Heart left ventricle (tissue), 16 donors: Measurements from ENCODE around the gene DDAH2. TPM values are rescaled to one million over a fixed set of nuclear protein-coding genes. Genes with fewer than 3 reads are reported as not detected.

Source experiments
- ATAC-seq, 4 donors: fragments of 200-7000 bp; cut with Tn5 transposase; one replicate each; pipeline ENCODE4 v1.9.1; 2020 to 2022; ENCODE audit warnings: moderate library complexity in 4 of 4, mild to moderate bottlenecking in 3 of 4, moderate number of reproducible peaks in 1 of 4
- DNase-seq, 5 donors: peaks; one replicate each; pipeline ENCODE4 v3.0.0-alpha.2; 2020
- H3K27ac ChIP-seq, 12 donors: fragments of 200-600 bp; sonication (generic) in 4 of 12; one replicate each; pipeline versions ENCODE4 v1.5.0 to v1.8.0; 2016 to 2022; ENCODE audit warnings: mild to moderate bottlenecking in 2 of 12
- H3K27me3 ChIP-seq, 9 donors: fragments of 200-600 bp; sonication (generic) in 2 of 9; one replicate each; pipeline versions ENCODE4 v1.5.1 to v1.8.0; 2016 to 2022; ENCODE audit warnings: mild to moderate bottlenecking in 3 of 9
- H3K36me3 ChIP-seq, 9 donors: fragments of 200-600 bp; sonication (generic) in 2 of 9; one replicate each; pipeline versions ENCODE4 v1.5.0 to v1.8.0; 2018 to 2022; ENCODE audit warnings: mild to moderate bottlenecking in 2 of 9
- H3K4me1 ChIP-seq, 12 donors: fragments of 200-600 bp; sonication (generic) in 4 of 12; one replicate each; pipeline versions ENCODE4 v1.5.0 to v1.8.0; 2016 to 2022; ENCODE audit warnings: mild to moderate bottlenecking in 3 of 12
- H3K4me3 ChIP-seq, 12 donors: fragments of 200-600 bp; sonication (generic) in 4 of 12; one replicate each; pipeline versions ENCODE4 v1.5.0 to v1.8.0; 2017 to 2022; ENCODE audit warnings: mild to moderate bottlenecking in 9 of 12, moderate library complexity in 4 of 12
- H3K9me3 ChIP-seq, 12 donors: fragments of 200-600 bp; sonication (generic) in 4 of 12; one replicate each; pipeline versions ENCODE4 v1.5.0 to v1.8.0; 2016 to 2022; ENCODE audit warnings: mild to moderate bottlenecking in 1 of 12
- POLR2A ChIP-seq, 2 donors: fragments of 450-650 bp; IDR thresholded peaks; one replicate each; pipeline ENCODE4 v1.6.1; 2017; ENCODE audit warnings: antibody characterized with exemption in 2 of 2, mild to moderate bottlenecking in 2 of 2, moderate library complexity in 2 of 2
- WGBS, 4 donors: extraction: QIAGEN DNeasy Blood & Tissue Kit in 2 of 4; methylation state at CpG; one replicate each; pipeline versions ENCODE4 v1.1.5 to v1.1.7; 2013 to 2018; 5-methylcytosine and 5-hydroxymethylcytosine counted together
- intact Hi-C, 10 donors: fragments of 100-400 bp; cut with DNase I; formaldehyde crosslinking; loops; one replicate each; pipeline versions ENCODE4 v1.11.1 to v1.14.2; 2022
- polyA plus RNA-seq, 2 donors: library from polyadenylated mRNA; stranded (reverse); fragments of 200-250 nt; gene quantifications; one replicate each; pipeline ENCODE4 v1.2.3, GENCODE V29; 2013
- total RNA-seq, 9 donors: library from RNA; depleted of rRNA in 2 of 9; stranded (reverse); fragments of >200 nt in 2 of 9; fragmentation: NEBNext Ultra II Directional in 3 of 9; extraction: Animal tissue kit (Norgen Biotek cat#: 25700) in 3 of 9; gene quantifications; one replicate each; pipeline versions ENCODE4 v1.1.0 to v1.2.4, GENCODE V29; 2016 to 2023
- TF ChIP-seq, protein P1 (sequence below), 12 donors: fragments of 200-600 bp; sonication (generic) in 4 of 12; IDR thresholded peaks; one replicate each; pipeline versions ENCODE4 v1.5.0 to v1.8.0; 2018 to 2022; ENCODE audit warnings: antibody characterized with exemption in 12 of 12, mild to moderate bottlenecking in 5 of 12
- donor health status: ischemic (EF 13 %, LVEDD 7.1; RV severe dilation, severe dysfunction).
- donor health status: healthy with polysubstance abuse.
- donor health status: DM: no; HTN: yes; CAD: no.
- donor health status: DM: no; HTN: no; CAD: no.
- donor health status: ischemic (EF 25% LVEDD 6.9; RV normal size, moderate dysfunction).
- donor health status: ischemic (EF 25% LVEDD 5.7; RV mildly dilated, moderate dysfunction).
- donor health status: healthy.
- donor health status: DM: yes; HTN: yes; CAD: no.
- donor health status: ischemic (EF 35%, LVEDD 5.7; RV mildly dilated, moderate dysfunction).
- donor health status: nonischemic (EF 11% LVEDD 7.7; RV severe dilation, severe dysfunction).
- donor health status: DM: yes; HTN: yes; CAD: no.
- donor health status: PGD.
- donor health status: ischemic (EF 29% LVEDD 5.4; RV normal size, mild dysfunction).
- donor health status: nonischemic (EF 23%, LVEDD 6.1; RV moderate dilation, normal function).

Gene DDAH2
- total and polyA plus RNA-seq, 11 donors, result 42.3 to 80.5 (median 56.8) TPM

DNA sequence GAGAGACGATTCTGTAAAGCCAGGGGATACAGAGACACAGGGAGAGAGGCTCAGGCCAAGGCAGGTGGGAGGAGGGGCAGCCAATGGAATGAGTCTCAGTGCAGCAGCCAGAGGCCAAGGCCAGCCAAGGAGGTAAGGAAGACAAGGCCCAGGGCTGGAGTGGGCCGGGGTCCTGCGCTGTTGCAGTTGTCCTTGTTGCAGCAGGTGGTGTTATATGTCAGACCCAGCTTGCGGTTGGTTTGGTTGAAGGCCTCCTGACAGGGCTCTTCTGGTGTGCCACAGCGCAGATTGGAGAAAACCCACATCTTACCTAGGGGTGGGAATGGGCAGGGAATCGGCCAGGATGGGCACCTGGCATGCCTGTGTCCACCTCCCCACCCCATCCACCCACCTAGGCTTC is 10.1 kb downstream of the DDAH2 start:
- intact Hi-C loops, result no loop called here
- H3K27ac ChIP-seq, result no peak overlapping the region
- no peaks in the 10 kb centered on the region for H3K4me1 ChIP-seq
- TF ChIP-seq, protein P1, sequence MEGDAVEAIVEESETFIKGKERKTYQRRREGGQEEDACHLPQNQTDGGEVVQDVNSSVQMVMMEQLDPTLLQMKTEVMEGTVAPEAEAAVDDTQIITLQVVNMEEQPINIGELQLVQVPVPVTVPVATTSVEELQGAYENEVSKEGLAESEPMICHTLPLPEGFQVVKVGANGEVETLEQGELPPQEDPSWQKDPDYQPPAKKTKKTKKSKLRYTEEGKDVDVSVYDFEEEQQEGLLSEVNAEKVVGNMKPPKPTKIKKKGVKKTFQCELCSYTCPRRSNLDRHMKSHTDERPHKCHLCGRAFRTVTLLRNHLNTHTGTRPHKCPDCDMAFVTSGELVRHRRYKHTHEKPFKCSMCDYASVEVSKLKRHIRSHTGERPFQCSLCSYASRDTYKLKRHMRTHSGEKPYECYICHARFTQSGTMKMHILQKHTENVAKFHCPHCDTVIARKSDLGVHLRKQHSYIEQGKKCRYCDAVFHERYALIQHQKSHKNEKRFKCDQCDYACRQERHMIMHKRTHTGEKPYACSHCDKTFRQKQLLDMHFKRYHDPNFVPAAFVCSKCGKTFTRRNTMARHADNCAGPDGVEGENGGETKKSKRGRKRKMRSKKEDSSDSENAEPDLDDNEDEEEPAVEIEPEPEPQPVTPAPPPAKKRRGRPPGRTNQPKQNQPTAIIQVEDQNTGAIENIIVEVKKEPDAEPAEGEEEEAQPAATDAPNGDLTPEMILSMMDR (IDR thresholded peaks at IDR 0.05), result no peak
- TF ChIP-seq POLR2A (IDR thresholded peaks at IDR 0.05), result no peak
- no peaks in the 10 kb centered on the region for H3K36me3 ChIP-seq
- H3K9me3 ChIP-seq, result no peaks in the 10 kb centered on the region
- no peaks in the 10 kb centered on the region for H3K27me3 ChIP-seq
- H3K4me3 ChIP-seq, result no peak overlapping the region
- 81 to 90% (median 87%) methylated on average over 6 of the region's 6 CpGs for WGBS, 4 donors
- ATAC-seq, result no peak
- DNase-seq, result peak in 1 of 5 donors; percentile 9

DNA sequence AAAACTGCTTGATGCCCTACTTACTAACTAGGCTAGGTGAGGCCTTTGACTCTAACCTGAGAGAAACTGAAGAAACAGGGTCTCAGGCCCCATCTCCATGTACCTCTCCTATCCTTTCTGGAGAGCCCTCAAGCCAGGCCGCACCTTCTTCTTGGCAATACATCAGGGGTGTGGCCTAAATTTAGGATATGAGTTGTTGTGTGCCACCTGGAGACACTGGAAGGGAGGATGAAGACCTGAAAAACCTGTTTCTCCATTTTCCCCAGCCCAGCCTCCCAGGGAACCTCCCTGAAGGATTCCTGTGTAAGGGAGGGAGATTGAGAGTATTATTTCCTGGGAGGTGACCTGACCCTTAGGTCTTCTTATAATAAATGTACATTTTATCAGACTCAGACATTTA is 10.8 kb downstream of the DDAH2 start:
- no peak for ATAC-seq
- H3K36me3 ChIP-seq, result no peaks in the 10 kb centered on the region
- DNase-seq, result no peak
- H3K9me3 ChIP-seq, result no peaks in the 10 kb centered on the region
- WGBS, 4 donors, result 86 to 92% (median 87%) methylated on average over 1 of the region's 1 CpG
- H3K4me3 ChIP-seq, result no peak overlapping the region
- H3K27me3 ChIP-seq, result no peaks in the 10 kb centered on the region
- TF ChIP-seq POLR2A (IDR thresholded peaks at IDR 0.05), result no peak
- TF ChIP-seq, protein P1 (IDR thresholded peaks at IDR 0.05), result no peak
- intact Hi-C loops, result no loop called here
- H3K27ac ChIP-seq, result no peak overlapping the region
- H3K4me1 ChIP-seq, result no peaks in the 10 kb centered on the region

DNA sequence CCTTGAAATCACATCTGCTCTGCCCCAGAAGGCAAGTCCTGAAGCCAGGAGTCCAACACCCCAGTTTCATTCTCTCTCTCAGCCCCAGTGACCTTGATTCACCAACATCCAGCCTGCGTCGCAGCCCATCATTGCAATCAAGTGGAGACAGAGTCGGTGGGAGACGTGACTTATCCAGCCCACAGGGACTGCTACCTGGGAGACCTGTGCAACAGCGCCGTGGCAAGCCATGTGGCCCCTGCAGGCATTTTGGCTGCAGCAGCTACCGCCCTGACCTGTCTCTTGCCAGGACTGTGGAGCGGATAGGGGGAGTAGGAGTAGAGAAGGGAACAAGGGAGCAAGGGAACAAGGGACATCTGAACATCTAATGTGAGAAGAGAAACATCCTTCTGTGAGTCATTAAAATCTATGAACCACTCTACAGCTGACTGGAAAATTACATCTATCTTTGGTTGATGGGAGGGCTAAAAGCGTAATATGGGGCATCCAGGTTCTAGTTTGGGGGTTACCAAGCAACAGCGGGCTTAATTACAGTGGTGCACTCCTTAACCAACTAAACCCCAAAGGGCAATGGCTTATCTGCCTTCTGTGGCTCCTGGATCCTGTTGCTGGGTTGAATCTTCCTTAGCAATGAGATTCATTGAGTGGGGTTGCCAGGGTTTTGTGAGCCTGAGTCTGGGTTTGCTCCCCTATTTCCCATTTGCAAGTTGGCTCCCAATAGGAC is 11.4 kb downstream of the DDAH2 start:
- WGBS, 4 donors, result 61 to 75% (median 68%) methylated on average over 10 of the region's 10 CpGs
- intact Hi-C loops, result no loop called here
- Histone ChIP-seq H3K27ac (no peak overlapping the region), H3K27me3 (no peaks in the 10 kb centered on the region), H3K4me3 (no peak overlapping the region), H3K9me3 (no peaks in the 10 kb centered on the region), H3K4me1 (no peaks in the 10 kb centered on the region), H3K36me3 (no peaks in the 10 kb centered on the region)
- DNase-seq, result no peak
- no peak for TF ChIP-seq POLR2A (IDR thresholded peaks at IDR 0.05)
- TF ChIP-seq, protein P1 (IDR thresholded peaks at IDR 0.05), result no peak
- ATAC-seq, result no peak

DNA sequence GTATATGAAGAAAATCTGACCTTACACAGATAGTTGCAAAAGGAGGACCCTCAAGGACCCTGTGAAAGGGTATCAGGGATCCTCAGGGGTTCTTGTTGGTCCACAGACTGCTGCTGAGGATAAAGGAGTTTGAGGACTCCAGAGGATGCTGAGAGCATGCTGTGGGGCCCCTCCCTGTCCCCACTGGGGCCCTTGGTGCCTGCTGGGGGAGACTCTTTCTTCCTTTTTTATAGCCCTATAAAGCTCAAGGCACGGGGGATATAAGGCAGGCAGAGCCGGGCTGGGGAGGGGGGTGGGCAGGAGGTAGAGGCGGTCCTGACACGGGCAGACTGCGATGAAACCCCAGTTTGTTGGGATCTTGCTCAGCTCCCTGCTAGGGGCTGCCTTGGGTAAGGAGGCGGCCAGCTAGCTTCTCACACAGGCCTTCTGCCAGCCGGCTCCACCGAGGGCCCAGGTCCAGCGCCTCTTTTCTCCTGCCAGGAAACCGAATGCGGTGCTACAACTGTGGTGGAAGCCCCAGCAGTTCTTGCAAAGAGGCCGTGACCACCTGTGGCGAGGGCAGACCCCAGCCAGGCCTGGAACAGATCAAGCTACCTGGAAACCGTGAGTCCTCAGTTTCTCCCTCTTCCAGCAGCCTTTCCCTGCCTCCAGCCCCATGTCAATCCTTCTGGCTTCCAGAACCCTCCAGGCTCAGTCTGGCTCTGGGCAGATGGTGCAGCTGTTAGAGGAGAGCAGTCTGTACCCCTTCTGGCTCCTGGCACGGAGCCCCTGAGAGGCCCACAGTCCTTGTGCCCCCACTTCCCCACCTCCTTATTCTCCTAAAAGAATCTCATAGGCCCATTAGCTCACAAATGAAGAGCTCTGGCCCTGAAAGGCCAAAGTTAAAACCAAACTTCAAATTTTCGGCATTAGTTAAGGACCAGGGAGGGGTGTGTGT is 13.8 kb downstream of the DDAH2 start, which contains the start of gene LY6G6D:
Gene LY6G6D (plus strand): TSS at position 327 of the 937 bp plus-strand sequence. CDS start 8 bp downstream, at position 335.
- no peaks in the 10 kb centered on the region for H3K27me3 ChIP-seq
- WGBS, 4 donors, result 72 to 81% (median 80%) methylated on average over 16 of the region's 16 CpGs
- intact Hi-C loops, result no loop called here
- no peak within 1 kb of the TSS for H3K4me3 ChIP-seq
- peak within 1 kb of the TSS in 1 of 12 donors; percentile 51 for H3K27ac ChIP-seq
- H3K9me3 ChIP-seq, result no peaks in the 10 kb centered on the region
- ATAC-seq (no peak), DNase-seq (peak in 1 of 5 donors; percentile 6)
- TF ChIP-seq, protein P1 (IDR thresholded peaks at IDR 0.05), result no peak
- no peak for TF ChIP-seq POLR2A (IDR thresholded peaks at IDR 0.05)
- H3K36me3 ChIP-seq, result no peaks in the 10 kb centered on the region
- peaks cover 0 to 11% (median 0%) of the 10 kb centered on the region in 12 donors for H3K4me1 ChIP-seq
